ENCODE results near the gene CYSTM1. TPM values are rescaled to one million over a fixed set of nuclear protein-coding genes. Genes with fewer than 3 reads are reported as not detected.

CYSTM1 gene
- total RNA-seq, 4 donors from 2014 or later = 88.9 to 115 (median 106) TPM

GRCh38 chr5:140215276-140215675 lies 40.3 kb downstream of the CYSTM1 start:
- no peak for TF ChIP-seq CTCF (IDR thresholded peaks at IDR 0.05; ENCODE audit: low read depth)

GRCh38 chr5:140216478-140217074 lies 41.6 kb downstream of the CYSTM1 start:
- TF ChIP-seq CTCF (IDR thresholded peaks at IDR 0.05; ENCODE audit: low read depth) = no peak

GRCh38 chr5:140217299-140218026 lies 42.5 kb downstream of the CYSTM1 start:
- TF ChIP-seq CTCF (IDR thresholded peaks at IDR 0.05; ENCODE audit: low read depth) = no peak

- TF ChIP-seq CTCF (IDR thresholded peaks at IDR 0.05; ENCODE audit: low read depth) = no peak
Observed at GRCh38 chr5:140219068-140219991, 44.3 kb downstream of the CYSTM1 start.

- no peak for TF ChIP-seq CTCF (IDR thresholded peaks at IDR 0.05; ENCODE audit: low read depth)
Observed at GRCh38 chr5:140220032-140220697, 45.2 kb downstream of the CYSTM1 start.

GRCh38 chr5:140220698-140221064 lies 45.7 kb downstream of the CYSTM1 start:
- no peak for TF ChIP-seq CTCF (IDR thresholded peaks at IDR 0.05; ENCODE audit: low read depth)
